NT2/D1 (cell line): Measurements from ENCODE around the gene TMEM126B.

Experiments used
- YY1 ChIP-seq: IDR thresholded peaks from 2 replicates; pipeline ENCODE4 v1.6.1; 2011; ENCODE audit not compliant: insufficient read length, insufficient read depth
- ZNF274 ChIP-seq: IDR thresholded peaks from 2 replicates; pipeline ENCODE4 v1.6.1; 2011; ENCODE audit warnings: mild to moderate bottlenecking, low read depth, low read length

- no peak for TF ChIP-seq ZNF274
- TF ChIP-seq YY1, result no peak
Measured at GRCh38 chr11:85679576-85679975, 51.2 kb downstream of the TMEM126B start.
